IMR-90 (cell line): ENCODE data around the gene CNNM2. TPM values are rescaled to one million over a fixed set of nuclear protein-coding genes. Genes with fewer than 3 reads are reported as not detected.
A peak's percentile ranks its signal among the peaks of the same experiment; 100 is the strongest.

ENCODE experiments used
- ATAC-seq: fragments of 200-7000 bp; cut with Tn5 transposase; 2 replicates; pipeline ENCODE4 v1.9.1; 2020; ENCODE audit warnings: low read depth, mild to moderate bottlenecking, moderate library complexity
- Bru-seq: library from RNA; stranded (reverse); fragments of 400-500 nt; gene quantifications from one replicate; lab custom pipeline; 2021; lab: Mats Ljungman, UMichigan
- BruChase-seq, 2 experiments: library from RNA; stranded (reverse); fragments of 400-500 nt; gene quantifications; one replicate each; lab custom pipeline; 2021; lab: Mats Ljungman, UMichigan
- BruUV-seq: library from RNA; stranded (reverse); fragments of 400-500 nt; replicated peaks from 2 replicates; lab custom pipeline; 2021; lab: Mats Ljungman, UMichigan
- CTCF ChIA-PET: fragments of 300-600 bp; formaldehyde crosslinking; extraction: SDS; loops from one replicate; lab custom pipeline; 2021; ENCODE audit warnings: antibody characterized with exemption; lab: Yijun Ruan, JAX
- POLR2A ChIA-PET: fragments of 300-600 bp; sonication (Branson Sonifier 250); formaldehyde crosslinking; loops from one replicate; lab custom pipeline; 2022; ENCODE audit warnings: antibody characterized with exemption; ENCODE audit not compliant: unreplicated experiment; lab: Charles Lee
- DNase-seq: peaks from one replicate; pipeline ENCODE4 v3.0.0; 2013
- H2AFZ ChIP-seq: replicated peaks from 2 replicates; pipeline ENCODE3; 2013; ENCODE audit warnings: low read length, mild to moderate bottlenecking; ENCODE audit not compliant: poor library complexity
- H2AK5ac ChIP-seq: 2 replicates; pipeline ENCODE4 v1.6.1; 2013; ENCODE audit warnings: low read depth, low read length, inconsistent platforms
- H2AK9ac ChIP-seq: replicated peaks from 2 replicates; pipeline ENCODE3; 2013; ENCODE audit warnings: mild to moderate bottlenecking, low read depth, low read length, moderate library complexity; ENCODE audit not compliant: poor library complexity
- H2BK120ac ChIP-seq: 2 replicates; pipeline ENCODE4 v1.6.1; 2013; ENCODE audit warnings: low read depth, low read length, inconsistent platforms
- H2BK15ac ChIP-seq: 3 replicates; pipeline ENCODE4 v1.6.1; 2013; ENCODE audit warnings: low read depth, low read length, inconsistent platforms
- H2BK20ac ChIP-seq: 2 replicates; pipeline ENCODE4 v1.6.1; 2013; ENCODE audit warnings: low read depth, mild to moderate bottlenecking, inconsistent platforms, low read length, moderate library complexity
- H2BK5ac ChIP-seq: 2 replicates; pipeline ENCODE4 v1.6.1; 2013; ENCODE audit warnings: mild to moderate bottlenecking, low read depth, low read length, inconsistent platforms; ENCODE audit not compliant: poor library complexity, severe bottlenecking
- H3K14ac ChIP-seq: replicated peaks from 2 replicates; pipeline ENCODE4 v1.6.1; 2013; ENCODE audit warnings: low read depth, low read length, inconsistent platforms
- H3K18ac ChIP-seq: 2 replicates; pipeline ENCODE4 v1.6.1; 2013; ENCODE audit warnings: low read depth, low read length, control low read depth
- H3K23ac ChIP-seq: 2 replicates; pipeline ENCODE4 v1.6.1; 2013; ENCODE audit warnings: low read depth, low read length, inconsistent platforms
- H3K27ac ChIP-seq: 2 replicates; pipeline ENCODE4 v1.5.1; 2013; ENCODE audit warnings: mild to moderate bottlenecking, control low read depth, low read length; ENCODE audit not compliant: insufficient read depth
- H3K27me3 ChIP-seq: 2 replicates; pipeline ENCODE4 v1.6.1; 2013; ENCODE audit warnings: low read length; ENCODE audit not compliant: control insufficient read depth, insufficient read depth
- H3K36me3 ChIP-seq: 2 replicates; pipeline ENCODE4 v1.6.1; 2013; ENCODE audit warnings: low read length, mixed read lengths; ENCODE audit not compliant: control insufficient read depth, insufficient read depth
- H3K4ac ChIP-seq: 2 replicates; pipeline ENCODE4 v1.6.1; 2013; ENCODE audit warnings: low read depth, low read length, inconsistent platforms
- H3K4me1 ChIP-seq: 2 replicates; pipeline ENCODE4 v1.6.1; 2013; ENCODE audit warnings: low read length, mixed read lengths; ENCODE audit not compliant: control insufficient read depth, insufficient read depth
- H3K4me2 ChIP-seq: 2 replicates; pipeline ENCODE4 v1.6.1; 2013; ENCODE audit warnings: low read depth, mild to moderate bottlenecking, control low read depth, low read length, moderate library complexity
- H3K4me3 ChIP-seq: 2 replicates; pipeline ENCODE4 v1.5.1; 2013; ENCODE audit warnings: low read depth, mild to moderate bottlenecking, control low read depth, low read length, moderate library complexity; ENCODE audit not compliant: insufficient read depth
- H3K56ac ChIP-seq: 2 replicates; pipeline ENCODE4 v1.6.1; 2013; ENCODE audit warnings: low read length, inconsistent platforms; ENCODE audit not compliant: insufficient read depth; ENCODE audit errors: extremely low read depth
- H3K79me1 ChIP-seq, 2 experiments: 2 replicates each; pipeline ENCODE4 v1.6.1; 2013; ENCODE audit warnings: low read length in 2 of 2, inconsistent platforms in 1 of 2, low read depth in 1 of 2
- H3K9ac ChIP-seq: 2 replicates; pipeline ENCODE4 v1.6.1; 2013; ENCODE audit warnings: low read depth, low read length, control low read depth
- H3K9me1 ChIP-seq: 2 replicates; pipeline ENCODE4 v1.6.1; 2013; ENCODE audit warnings: low read length, inconsistent platforms; ENCODE audit not compliant: insufficient read depth
- H3K9me3 ChIP-seq: 2 replicates; pipeline ENCODE4 v1.6.1; 2013; ENCODE audit warnings: low read length; ENCODE audit not compliant: control insufficient read depth, insufficient read depth
- H4K20me1 ChIP-seq: 2 replicates; pipeline ENCODE4 v1.6.1; 2013; ENCODE audit warnings: low read length, inconsistent platforms; ENCODE audit not compliant: insufficient read depth
- H4K5ac ChIP-seq: 2 replicates; pipeline ENCODE4 v1.6.1; 2013; ENCODE audit warnings: mild to moderate bottlenecking, low read depth, low read length, control low read depth
- H4K8ac ChIP-seq, 2 experiments: 2 replicates each; pipeline ENCODE4 v1.6.1; 2013; ENCODE audit warnings: low read depth in 2 of 2, low read length in 2 of 2, control low read depth in 1 of 2, inconsistent platforms in 1 of 2
- H4K91ac ChIP-seq: 2 replicates; pipeline ENCODE4 v1.6.1; 2013; ENCODE audit warnings: low read depth, low read length, inconsistent platforms; ENCODE audit not compliant: insufficient read depth
- BHLHE40 ChIP-seq: fragments of 150-350 bp; IDR thresholded peaks from 2 replicates; pipeline ENCODE4 v1.6.1; 2016; ENCODE audit warnings: mild to moderate bottlenecking, low read depth, low read length
- CEBPB ChIP-seq: IDR thresholded peaks from 2 replicates; pipeline ENCODE4 v1.6.1; 2012; ENCODE audit warnings: low read depth, low read length, improper control_type of control experiment
- CHD1 ChIP-seq: IDR thresholded peaks from 2 replicates; pipeline ENCODE4 v1.6.1; 2012; ENCODE audit warnings: low read depth, low read length, improper control_type of control experiment
- FOS ChIP-seq: fragments of 150-350 bp; IDR thresholded peaks from 2 replicates; pipeline ENCODE4 v1.6.1; 2016; ENCODE audit warnings: low read depth, low read length
- MAFK ChIP-seq: IDR thresholded peaks from 2 replicates; pipeline ENCODE4 v1.6.1; 2012; ENCODE audit warnings: low read depth, low read length, improper control_type of control experiment
- MAZ ChIP-seq: IDR thresholded peaks from 2 replicates; pipeline ENCODE4 v1.6.1; 2012; ENCODE audit warnings: low read depth, mild to moderate bottlenecking, low read length, improper control_type of control experiment, moderate library complexity, borderline replicate concordance
- MXI1 ChIP-seq: IDR thresholded peaks from 2 replicates; pipeline ENCODE4 v1.6.1; 2012; ENCODE audit warnings: low read depth, mild to moderate bottlenecking, low read length, moderate library complexity, borderline replicate concordance
- NFE2L2 ChIP-seq: fragments of 150-350 bp; IDR thresholded peaks from 2 replicates; pipeline ENCODE4 v1.6.1; 2016; ENCODE audit warnings: low read depth, mild to moderate bottlenecking, low read length
- POLR2A ChIP-seq: IDR thresholded peaks from 2 replicates; pipeline ENCODE4 v1.6.1; 2012; ENCODE audit warnings: mild to moderate bottlenecking, low read depth, low read length
- RAD21 ChIP-seq: IDR thresholded peaks from 2 replicates; pipeline ENCODE4 v1.6.1; 2012; ENCODE audit warnings: low read length, improper control_type of control experiment
- RCOR1 ChIP-seq: IDR thresholded peaks from 2 replicates; pipeline ENCODE4 v1.6.1; 2012; ENCODE audit warnings: mild to moderate bottlenecking, low read length, improper control_type of control experiment; ENCODE audit not compliant: insufficient replicate concordance
- SMC3 ChIP-seq: fragments of 150-350 bp; IDR thresholded peaks from 2 replicates; pipeline ENCODE4 v1.6.1; 2016; ENCODE audit warnings: low read depth, mild to moderate bottlenecking, antibody characterized with exemption, low read length, moderate library complexity
- WGBS, 2 experiments: methylation state at CpG; one replicate each; pipeline versions ENCODE4 v1.1.5 to v1.1.7; 2013; ENCODE audit warnings: missing lambda C conversion rate in 2 of 2; ENCODE audit not compliant: insufficient read length in 1 of 2; ENCODE audit errors: extremely low coverage in 2 of 2; 5-methylcytosine and 5-hydroxymethylcytosine counted together
- dilution Hi-C: fragments of 300-500 bp; cut with HindIII; formaldehyde crosslinking; loops from one replicate; pipeline ENCODE4 v1.14.3; 2018; ENCODE audit warnings: low sequenced_read_pairs; ENCODE audit not compliant: unreplicated experiment
- in situ Hi-C: fragments of 300-500 bp; cut with MboI; formaldehyde crosslinking; loops from 3 replicates; pipeline ENCODE4 v1.14.3; 2019; ENCODE audit warnings: low sequenced_read_pairs, inconsistent platforms, mixed read lengths
- intact Hi-C: fragments of 100-400 bp; cut with micrococcal nuclease; formaldehyde crosslinking; loops from 2 replicates; pipeline ENCODE4 v1.10.0; 2022
- long read RNA-seq: library from polyadenylated mRNA; unstranded; transcript quantifications from one replicate; pipeline ENCODE4 v2.0.0, GENCODE V29; 2021; ENCODE audit not compliant: unreplicated experiment
- polyA plus RNA-seq, 3 experiments: library from polyadenylated mRNA; depleted of rRNA; stranded (reverse); fragments of >200 nt; gene quantifications; 2 replicates each; pipeline ENCODE4 v1.2.3, GENCODE V29; 2012; ENCODE audit warnings: low replicate concordance in 1 of 3
- total RNA-seq: library from RNA; depleted of rRNA; stranded (reverse); fragments of >200 nt; gene quantifications from 2 replicates; pipeline ENCODE4 v1.2.3, GENCODE V29; 2012; rRNA removed
- TF ChIP-seq, protein P1 (sequence below): conservative IDR thresholded peaks from 2 replicates; pipeline ENCODE4 v1.5.1; 2012; ENCODE audit warnings: mild to moderate bottlenecking, low read depth, low read length, improper control_type of control experiment

Gene CNNM2
- total RNA-seq: 5.6 and 6.4 TPM in 2 replicates
- polyA plus RNA-seq (2012; rRNA removed): 4.7 and 5.6 TPM in 2 replicates
- 4.4 and 9.1 TPM in 2 replicates for polyA plus RNA-seq (2012; cell fraction: cytosol; rRNA removed)
- polyA plus RNA-seq (2012; cell fraction: nucleus; rRNA removed; ENCODE audit: low replicate concordance): 9.1 and 11.0 TPM in 2 replicates
- percentile 76 among the genes with signal in this experiment for Bru-seq, nascent RNA
- BruChase-seq, experiment 1, labeled RNA remaining after a 6-hour chase: percentile 91 among the genes with signal in this experiment
- BruChase-seq, experiment 2, labeled RNA remaining after a 2-hour chase: percentile 77 among the genes with signal in this experiment
- long read RNA-seq, full-length matches to known transcripts: 6 of 13 reads
- long read RNA-seq, partial matches to known transcripts: 3 of 13 reads
- long read RNA-seq, other reads (novel, unspliced or antisense): 4 of 13 reads

- Histone ChIP-seq H3K27ac (peak within 1 kb of the TSS; percentile 91), H2AK5ac (peak within 1 kb of the TSS; percentile 89), H2AFZ (peak within 1 kb of the TSS; percentile 99), H2BK20ac (peak within 1 kb of the TSS; percentile 43; the same call in 1 of the 2 replicates), H3K4me3 (peak within 1 kb of the TSS; percentile 72), H2BK15ac (peak within 1 kb of the TSS; percentile 84; the same call in 2 of the 3 replicates), H4K91ac (peak within 1 kb of the TSS; percentile 79), H3K56ac (no peak within 1 kb of the TSS), H2BK120ac (peak within 1 kb of the TSS; percentile 80), H4K5ac (peak within 1 kb of the TSS; percentile 25), H3K4me1 (no peaks in the 10 kb centered on the region), H3K9me3 (no peaks in the 10 kb centered on the region), H3K23ac (peak within 1 kb of the TSS; percentile 93), H3K4ac (peak within 1 kb of the TSS; percentile 89), H3K14ac (peak within 1 kb of the TSS; percentile 90), H2BK5ac (peak within 1 kb of the TSS; percentile 85), H3K18ac (peak within 1 kb of the TSS; percentile 47), H3K4me2 (peak within 1 kb of the TSS; percentile 86), H3K9me1 (peaks cover 3% of the 10 kb centered on the region; the same call in 1 of the 2 replicates), H3K79me1 (peaks cover 0 to 34% of the 10 kb centered on the region in 2 experiments; a peak in 3 of 4 replicates), H2AK9ac (peak within 1 kb of the TSS; percentile 88), H4K8ac (peak within 1 kb of the TSS; percentile 71 to 84; a peak in 2 of 4 replicates), H4K20me1 (peaks cover 23% of the 10 kb centered on the region; the same call in 1 of the 2 replicates), H3K27me3 (no peaks in the 10 kb centered on the region), H3K36me3 (no peaks in the 10 kb centered on the region), H3K9ac (peak within 1 kb of the TSS; percentile 83)
- dilution Hi-C loops (no loop called here), in situ Hi-C loops (loop anchor here (5.0 kb wide), 2 partner anchors 144 to 324 kb away; no protein-coding TSS in a partner anchor), intact Hi-C loops (loop anchor here (1.0 kb wide), 5 partner anchors 127 to 416 kb away; no protein-coding TSS in a partner anchor)
- CTCF ChIA-PET: interaction anchor here (0.8 to 2.0 kb wide), 16 partner anchors 11 to 331 kb away, joined by 3 to 10 read pairs (median 4); no protein-coding TSS in a partner anchor
- POLR2A ChIA-PET: interaction anchor here (0.6 to 1.0 kb wide), 3 partner anchors 121 to 321 kb away, joined by 3 to 10 read pairs (median 3); no protein-coding TSS in a partner anchor
- peak; percentile 100 for DNase-seq
- peak; percentile 94 for ATAC-seq
- WGBS, 2 experiments: 0% methylated on average over 29 of the region's 80 CpGs; no CpG with 5 or more reads in 1 of the 2 experiments
- BruUV-seq: no TSS peak
- peak; percentile 10; the same call in 1 of the 2 replicates for TF ChIP-seq RAD21
- peak; percentile 91 for TF ChIP-seq MAZ
- peak; percentile 78 for TF ChIP-seq BHLHE40
- TF ChIP-seq SMC3: no peak
- TF ChIP-seq MXI1: peak; percentile 85
- TF ChIP-seq CEBPB: no peak
- TF ChIP-seq, protein P1, sequence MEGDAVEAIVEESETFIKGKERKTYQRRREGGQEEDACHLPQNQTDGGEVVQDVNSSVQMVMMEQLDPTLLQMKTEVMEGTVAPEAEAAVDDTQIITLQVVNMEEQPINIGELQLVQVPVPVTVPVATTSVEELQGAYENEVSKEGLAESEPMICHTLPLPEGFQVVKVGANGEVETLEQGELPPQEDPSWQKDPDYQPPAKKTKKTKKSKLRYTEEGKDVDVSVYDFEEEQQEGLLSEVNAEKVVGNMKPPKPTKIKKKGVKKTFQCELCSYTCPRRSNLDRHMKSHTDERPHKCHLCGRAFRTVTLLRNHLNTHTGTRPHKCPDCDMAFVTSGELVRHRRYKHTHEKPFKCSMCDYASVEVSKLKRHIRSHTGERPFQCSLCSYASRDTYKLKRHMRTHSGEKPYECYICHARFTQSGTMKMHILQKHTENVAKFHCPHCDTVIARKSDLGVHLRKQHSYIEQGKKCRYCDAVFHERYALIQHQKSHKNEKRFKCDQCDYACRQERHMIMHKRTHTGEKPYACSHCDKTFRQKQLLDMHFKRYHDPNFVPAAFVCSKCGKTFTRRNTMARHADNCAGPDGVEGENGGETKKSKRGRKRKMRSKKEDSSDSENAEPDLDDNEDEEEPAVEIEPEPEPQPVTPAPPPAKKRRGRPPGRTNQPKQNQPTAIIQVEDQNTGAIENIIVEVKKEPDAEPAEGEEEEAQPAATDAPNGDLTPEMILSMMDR: no peak
- no peak for TF ChIP-seq RCOR1
- TF ChIP-seq MAFK: no peak
- no peak for TF ChIP-seq NFE2L2
- TF ChIP-seq CHD1: no peak
- peak; percentile 78 for TF ChIP-seq POLR2A
- peak; percentile 26; the same call in 1 of the 2 replicates for TF ChIP-seq FOS
Measured at GRCh38 chr10:102917962-102918816, at the start of gene CNNM2. Gene CNNM2 (plus strand): TSS chr10:102918294. CDS start chr10:102918481, 187 bp downstream.
